Suppressor macrophage (primary cell): ENCODE results near the gene VENTX.
"Not testable (repeated sequence)": the region's sequence is repeated elsewhere in the genome, so short reads cannot be mapped to it uniquely, and the experiment has no call there.

Source experiments
- DNase-seq, 4 experiments: peaks; one replicate each; pipeline ENCODE4 v3.0.0-alpha.2; 2020 to 2022

VENTX gene

GRCh38 chr10:133257489-133258065, 19.9 kb downstream of the VENTX start:
- peak; percentile 77 to 89 (median 84) for DNase-seq

- DNase-seq = peak; percentile 44 to 72 (median 64)
These were observed 20.6 kb downstream of the VENTX start for GRCh38 chr10:133258066-133258817.

GRCh38 chr10:133258818-133259601, 21.4 kb downstream of the VENTX start:
- peak; percentile 96 to 99 (median 98) for DNase-seq

GRCh38 chr10:133259602-133259989, 21.9 kb downstream of the VENTX start:
- no peak for DNase-seq

GRCh38 chr10:133260895-133261725, 23.5 kb downstream of the VENTX start:
- DNase-seq = peak; percentile 76 to 89 (median 81)

- peak; percentile 80 to 93 (median 88) for DNase-seq
These were observed 24.2 kb downstream of the VENTX start for GRCh38 chr10:133261726-133262325.

GRCh38 chr10:133262696-133263095, 25.0 kb downstream of the VENTX start:
- no peak for DNase-seq

- DNase-seq = no peak
These were observed 26.0 kb downstream of the VENTX start for GRCh38 chr10:133263674-133264073.

GRCh38 chr10:133264461-133264860, 26.8 kb downstream of the VENTX start:
- DNase-seq = peak; percentile 53 to 77 (median 71)

GRCh38 chr10:133265052-133265451, 27.4 kb downstream of the VENTX start:
- not testable (repeated sequence) for DNase-seq

GRCh38 chr10:133266056-133266795, 28.6 kb downstream of the VENTX start:
- no peak for DNase-seq

- DNase-seq = no peak
These were observed 29.6 kb downstream of the VENTX start for GRCh38 chr10:133267293-133267692.

GRCh38 chr10:133267829-133268228, 30.2 kb downstream of the VENTX start:
- no peak for DNase-seq

GRCh38 chr10:133268532-133268931, 30.9 kb downstream of the VENTX start:
- no peak for DNase-seq

- no peak for DNase-seq
These were observed 31.7 kb downstream of the VENTX start for GRCh38 chr10:133269367-133269766.

GRCh38 chr10:133270204-133270603, 32.5 kb downstream of the VENTX start:
- no peak for DNase-seq

GRCh38 chr10:133270773-133271297, 33.2 kb downstream of the VENTX start:
- no peak for DNase-seq

- no peak for DNase-seq
These were observed 34.1 kb downstream of the VENTX start for GRCh38 chr10:133271521-133272300.

GRCh38 chr10:133272301-133272963, 34.8 kb downstream of the VENTX start:
- DNase-seq = no peak

GRCh38 chr10:133272964-133273420, 35.3 kb downstream of the VENTX start:
- DNase-seq = no peak
